K562 (cell line): ENCODE data around the gene KCNQ5. TPM values are rescaled to one million over a fixed set of nuclear protein-coding genes. Genes with fewer than 3 reads are reported as not detected.

Experiments used
- GABPB1 ChIP-seq: sonication (generic); formaldehyde crosslinking; IDR thresholded peaks from 2 replicates; pipeline ENCODE4 v1.8.0; 2022; ENCODE audit warnings: mild to moderate bottlenecking, missing genetic modification reagents
- HLTF ChIP-seq: fragments of 450-650 bp; IDR thresholded peaks from 2 replicates; pipeline ENCODE4 v1.6.1; 2016
- JUND ChIP-seq, 2 experiments: IDR thresholded peaks; 2 replicates in 1 of 2; 3 replicates in 1 of 2; pipeline ENCODE4 v1.6.1; 2011; ENCODE audit warnings: borderline replicate concordance in 2 of 2, low read depth in 2 of 2, low read length in 2 of 2, improper control_type of control experiment in 1 of 2, missing biosample characterization in 1 of 2, missing genetic modification characterization in 1 of 2, missing genetic modification reagents in 1 of 2
- RFX1 ChIP-seq: fragments of 450-650 bp; IDR thresholded peaks from 2 replicates; pipeline ENCODE4 v1.6.1; 2016; ENCODE audit warnings: mild to moderate bottlenecking, moderate library complexity
- RFX5 ChIP-seq: IDR thresholded peaks from 2 replicates; pipeline ENCODE4 v1.6.1; 2011; ENCODE audit warnings: low read depth, mild to moderate bottlenecking, improper control_type of control experiment, low read length
- TARDBP ChIP-seq: fragments of 450-650 bp; IDR thresholded peaks from 2 replicates; pipeline ENCODE4 v1.6.1; 2016
- ZBTB7A ChIP-seq: IDR thresholded peaks from 2 replicates; pipeline ENCODE4 v1.6.1; 2011; ENCODE audit warnings: low read depth, mild to moderate bottlenecking, low read length, moderate library complexity, borderline replicate concordance; ENCODE audit not compliant: control insufficient read depth
- ZNF124 ChIP-seq: sonication (generic); formaldehyde crosslinking; IDR thresholded peaks from 2 replicates; pipeline ENCODE4 v1.8.1; 2022; ENCODE audit warnings: missing genetic modification reagents
- ZNF780A ChIP-seq: fragments of 250-450 bp; sonication (Bioruptor Pico); IDR thresholded peaks from 2 replicates; pipeline ENCODE4 v1.5.0; 2021; ENCODE audit warnings: mild to moderate bottlenecking
- polyA plus RNA-seq, 8 experiments: library from polyadenylated mRNA; depleted of rRNA in 4 of 8; stranded (reverse) in 5 of 8; unstranded in 3 of 8; fragments of >200 nt; fragmentation: Nextera tagmentation in 2 of 8; fragmentation: Illumina TruSeq in 1 of 8; extraction: Ambion mirVana in 2 of 8; extraction: Trizol in 1 of 8; gene quantifications; 2 replicates each; pipeline versions ENCODE4 v1.2.1 to v1.2.3, GENCODE V29; 2011 to 2014; ENCODE audit warnings: inconsistent platforms in 1 of 8, missing spikeins in 1 of 8
- total RNA-seq, 7 experiments: library from RNA; depleted of rRNA in 6 of 7; stranded (reverse); fragments of >200 nt in 6 of 7; fragmentation: Illumina TruSeq in 2 of 7; extraction: Trizol in 2 of 7; gene quantifications; 2 replicates each; pipeline versions ENCODE4 v1.2.1 to v1.2.3, GENCODE V29; 2011 to 2021; ENCODE audit warnings: low replicate concordance in 1 of 7
- TF ChIP-seq, protein P1 (sequence below): fragments of 250-450 bp; sonication (Bioruptor Pico); IDR thresholded peaks from 2 replicates; pipeline ENCODE4 v1.5.0; 2022; ENCODE audit warnings: mild to moderate bottlenecking
- TF ChIP-seq, protein P2 (sequence below), 2 experiments: fragments of 450-650 bp in 1 of 2; sonication (generic) in 1 of 2; formaldehyde crosslinking in 1 of 2; IDR thresholded peaks in 1 of 2; conservative IDR thresholded peaks in 1 of 2; 2 replicates each; pipeline versions ENCODE4 v1.6.1 to v1.8.1; 2016 to 2023; ENCODE audit warnings: mild to moderate bottlenecking in 2 of 2, moderate library complexity in 2 of 2, inconsistent platforms in 1 of 2, missing genetic modification reagents in 1 of 2
- TF ChIP-seq, protein P3 (sequence below): fragments of 450-650 bp; IDR thresholded peaks from one replicate; pipeline ENCODE4 v1.6.1; 2018; ENCODE audit warnings: mild to moderate bottlenecking, moderate library complexity; ENCODE audit not compliant: partially characterized antibody
- TF ChIP-seq, protein P4 (sequence below): fragments of 250-450 bp; sonication (Bioruptor Pico); IDR thresholded peaks from 2 replicates; pipeline ENCODE4 v1.5.0; 2021
- TF ChIP-seq, protein P5 (sequence below): fragments of 450-650 bp; IDR thresholded peaks from 2 replicates; pipeline ENCODE4 v1.6.1; 2018; ENCODE audit not compliant: partially characterized antibody

Gene KCNQ5
- total and polyA plus RNA-seq, 9 of the 15 experiments (the other 6 are each of a cell fraction or from before 2014, with no cell fraction given) = 0.31 to 5.9 (median 2.6) TPM

DNA sequence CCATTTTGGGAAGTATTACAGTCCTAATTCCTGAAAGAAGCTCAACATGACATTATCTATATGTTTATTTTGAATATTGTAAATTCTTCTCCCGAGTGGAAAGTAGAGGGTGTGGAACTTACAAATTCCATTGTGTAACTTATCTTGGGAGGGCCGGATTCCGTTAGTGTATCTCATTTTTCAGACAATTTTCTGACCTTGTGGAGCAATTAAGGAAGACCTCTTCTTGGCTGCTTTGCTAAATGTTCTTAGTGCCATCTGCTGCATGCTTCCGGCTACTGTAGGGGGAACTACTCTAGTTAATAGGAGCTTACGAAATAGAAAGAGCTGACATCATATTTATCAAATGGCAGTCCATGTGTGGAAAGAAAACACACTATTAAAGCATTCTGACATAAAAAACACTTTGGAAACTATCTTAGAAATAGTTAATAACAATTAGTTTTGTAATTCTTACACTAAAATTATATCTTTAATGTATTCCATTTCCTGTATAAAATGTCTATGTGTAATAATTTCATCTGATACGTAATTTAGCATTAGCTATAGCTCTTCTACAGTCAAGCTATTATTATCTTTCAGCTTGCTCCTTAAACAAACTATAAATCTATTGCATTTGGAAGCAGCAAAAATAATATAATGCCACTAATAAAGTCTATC lies 41.5 kb upstream of the KCNQ5 start (continued):
- TF ChIP-seq, protein P1, sequence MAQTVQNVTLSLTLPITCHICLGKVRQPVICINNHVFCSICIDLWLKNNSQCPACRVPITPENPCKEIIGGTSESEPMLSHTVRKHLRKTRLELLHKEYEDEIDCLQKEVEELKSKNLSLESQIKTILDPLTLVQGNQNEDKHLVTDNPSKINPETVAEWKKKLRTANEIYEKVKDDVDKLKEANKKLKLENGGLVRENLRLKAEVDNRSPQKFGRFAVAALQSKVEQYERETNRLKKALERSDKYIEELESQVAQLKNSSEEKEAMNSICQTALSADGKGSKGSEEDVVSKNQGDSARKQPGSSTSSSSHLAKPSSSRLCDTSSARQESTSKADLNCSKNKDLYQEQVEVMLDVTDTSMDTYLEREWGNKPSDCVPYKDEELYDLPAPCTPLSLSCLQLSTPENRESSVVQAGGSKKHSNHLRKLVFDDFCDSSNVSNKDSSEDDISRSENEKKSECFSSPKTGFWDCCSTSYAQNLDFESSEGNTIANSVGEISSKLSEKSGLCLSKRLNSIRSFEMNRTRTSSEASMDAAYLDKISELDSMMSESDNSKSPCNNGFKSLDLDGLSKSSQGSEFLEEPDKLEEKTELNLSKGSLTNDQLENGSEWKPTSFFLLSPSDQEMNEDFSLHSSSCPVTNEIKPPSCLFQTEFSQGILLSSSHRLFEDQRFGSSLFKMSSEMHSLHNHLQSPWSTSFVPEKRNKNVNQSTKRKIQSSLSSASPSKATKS (CRISPR knock-in tag) = no peak
- TF ChIP-seq RFX5 = no peak
- TF ChIP-seq, protein P2, sequence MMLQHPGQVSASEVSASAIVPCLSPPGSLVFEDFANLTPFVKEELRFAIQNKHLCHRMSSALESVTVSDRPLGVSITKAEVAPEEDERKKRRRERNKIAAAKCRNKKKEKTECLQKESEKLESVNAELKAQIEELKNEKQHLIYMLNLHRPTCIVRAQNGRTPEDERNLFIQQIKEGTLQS (IDR thresholded peaks at IDR 0.05) = peak; percentile 64
- TF ChIP-seq, protein P2 (CRISPR knock-in tag; conservative IDR thresholded peaks at IDR 0.05) = no peak
- TF ChIP-seq, protein P3, sequence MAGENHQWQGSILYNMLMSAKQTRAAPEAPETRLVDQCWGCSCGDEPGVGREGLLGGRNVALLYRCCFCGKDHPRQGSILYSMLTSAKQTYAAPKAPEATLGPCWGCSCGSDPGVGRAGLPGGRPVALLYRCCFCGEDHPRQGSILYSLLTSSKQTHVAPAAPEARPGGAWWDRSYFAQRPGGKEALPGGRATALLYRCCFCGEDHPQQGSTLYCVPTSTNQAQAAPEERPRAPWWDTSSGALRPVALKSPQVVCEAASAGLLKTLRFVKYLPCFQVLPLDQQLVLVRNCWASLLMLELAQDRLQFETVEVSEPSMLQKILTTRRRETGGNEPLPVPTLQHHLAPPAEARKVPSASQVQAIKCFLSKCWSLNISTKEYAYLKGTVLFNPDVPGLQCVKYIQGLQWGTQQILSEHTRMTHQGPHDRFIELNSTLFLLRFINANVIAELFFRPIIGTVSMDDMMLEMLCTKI = no peak
- TF ChIP-seq ZNF124 (CRISPR knock-in tag) = no peak
- TF ChIP-seq ZNF780A (CRISPR knock-in tag) = no peak
- TF ChIP-seq ZBTB7A = no peak
- peak; percentile 25; the same call in 1 of the 2 replicates for TF ChIP-seq GABPB1
- no peak for TF ChIP-seq RFX1
- TF ChIP-seq JUND (IDR thresholded peaks at IDR 0.05; ENCODE audit: borderline replicate concordance, low read depth, low read length) = peak; percentile 64; the same call in 1 of the 2 replicates
- peak; percentile 66; the same call in 2 of the 3 replicates for TF ChIP-seq JUND (tag; IDR thresholded peaks at IDR 0.05; ENCODE audit: borderline replicate concordance, low read depth, low read length)
- TF ChIP-seq HLTF = no peak
- TF ChIP-seq TARDBP = no peak
- TF ChIP-seq, protein P4, sequence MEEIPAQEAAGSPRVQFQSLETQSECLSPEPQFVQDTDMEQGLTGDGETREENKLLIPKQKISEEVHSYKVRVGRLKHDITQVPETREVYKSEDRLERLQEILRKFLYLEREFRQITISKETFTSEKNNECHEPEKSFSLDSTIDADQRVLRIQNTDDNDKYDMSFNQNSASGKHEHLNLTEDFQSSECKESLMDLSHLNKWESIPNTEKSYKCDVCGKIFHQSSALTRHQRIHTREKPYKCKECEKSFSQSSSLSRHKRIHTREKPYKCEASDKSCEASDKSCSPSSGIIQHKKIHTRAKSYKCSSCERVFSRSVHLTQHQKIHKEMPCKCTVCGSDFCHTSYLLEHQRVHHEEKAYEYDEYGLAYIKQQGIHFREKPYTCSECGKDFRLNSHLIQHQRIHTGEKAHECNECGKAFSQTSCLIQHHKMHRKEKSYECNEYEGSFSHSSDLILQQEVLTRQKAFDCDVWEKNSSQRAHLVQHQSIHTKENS (CRISPR knock-in tag) = no peak
- TF ChIP-seq, protein P5, sequence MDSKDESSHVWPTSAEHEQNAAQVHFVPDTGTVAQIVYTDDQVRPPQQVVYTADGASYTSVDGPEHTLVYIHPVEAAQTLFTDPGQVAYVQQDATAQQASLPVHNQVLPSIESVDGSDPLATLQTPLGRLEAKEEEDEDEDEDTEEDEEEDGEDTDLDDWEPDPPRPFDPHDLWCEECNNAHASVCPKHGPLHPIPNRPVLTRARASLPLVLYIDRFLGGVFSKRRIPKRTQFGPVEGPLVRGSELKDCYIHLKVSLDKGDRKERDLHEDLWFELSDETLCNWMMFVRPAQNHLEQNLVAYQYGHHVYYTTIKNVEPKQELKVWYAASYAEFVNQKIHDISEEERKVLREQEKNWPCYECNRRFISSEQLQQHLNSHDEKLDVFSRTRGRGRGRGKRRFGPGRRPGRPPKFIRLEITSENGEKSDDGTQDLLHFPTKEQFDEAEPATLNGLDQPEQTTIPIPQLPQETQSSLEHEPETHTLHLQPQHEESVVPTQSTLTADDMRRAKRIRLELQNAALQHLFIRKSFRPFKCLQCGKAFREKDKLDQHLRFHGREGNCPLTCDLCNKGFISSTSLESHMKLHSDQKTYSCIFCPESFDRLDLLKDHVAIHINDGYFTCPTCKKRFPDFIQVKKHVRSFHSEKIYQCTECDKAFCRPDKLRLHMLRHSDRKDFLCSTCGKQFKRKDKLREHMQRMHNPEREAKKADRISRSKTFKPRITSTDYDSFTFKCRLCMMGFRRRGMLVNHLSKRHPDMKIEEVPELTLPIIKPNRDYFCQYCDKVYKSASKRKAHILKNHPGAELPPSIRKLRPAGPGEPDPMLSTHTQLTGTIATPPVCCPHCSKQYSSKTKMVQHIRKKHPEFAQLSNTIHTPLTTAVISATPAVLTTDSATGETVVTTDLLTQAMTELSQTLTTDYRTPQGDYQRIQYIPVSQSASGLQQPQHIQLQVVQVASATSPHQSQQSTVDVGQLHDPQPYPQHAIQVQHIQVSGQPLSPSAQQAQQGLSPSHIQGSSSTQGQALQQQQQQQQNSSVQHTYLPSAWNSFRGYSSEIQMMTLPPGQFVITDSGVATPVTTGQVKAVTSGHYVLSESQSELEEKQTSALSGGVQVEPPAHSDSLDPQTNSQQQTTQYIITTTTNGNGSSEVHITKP = peak; percentile 9
